ENCODE data around the gene PDP2. TPM values are rescaled to one million over a fixed set of nuclear protein-coding genes. Genes with fewer than 3 reads are reported as not detected.

PDP2 gene
- total and polyA plus RNA-seq, 10 of the 15 experiments (the other 5 are each of a cell fraction or from before 2014, with no cell fraction given) = 1.9 to 31.1 (median 6.2) TPM

GRCh38 chr16:66932076-66932475, 51.8 kb downstream of the PDP2 start:
- H3K4me1 ChIP-seq (ENCODE audit: control insufficient read depth, insufficient read depth, low read length) = peaks cover 21% of the 10 kb centered on the region
- intact Hi-C loops (cut with micrococcal nuclease; ENCODE audit: unreplicated experiment) (no loop called here), in situ Hi-C loops (cut with MboI) (loop anchor here (10.0 kb wide), 1 partner anchor 63 kb away; no protein-coding TSS in a partner anchor)
- H3K9ac ChIP-seq (ENCODE audit: control insufficient read depth, insufficient read depth, low read length) = no peak overlapping the region; the same call in 1 of the 2 replicates
- no TSS peak for BruUV-seq (replicated peaks)
- H3K9me3 ChIP-seq (replicated peaks; ENCODE audit: control insufficient read depth, insufficient read depth, low read length) = no peaks in the 10 kb centered on the region
- peak overlapping the region; percentile 95; the same call in 1 of the 2 replicates for H3K4me2 ChIP-seq (ENCODE audit: control insufficient read depth, insufficient read depth)
- H3K4me3 ChIP-seq = no peak overlapping the region
- no peaks in the 10 kb centered on the region for H3K27me3 ChIP-seq (replicated peaks in 1 of 2; ENCODE audit: control insufficient read depth in 2 of 2, insufficient read depth in 2 of 2, low read length in 1 of 2)
- H2AFZ ChIP-seq (ENCODE audit: control insufficient read depth, low read depth, low read length) = no peak overlapping the region
- H3K36me3 ChIP-seq (ENCODE audit: control insufficient read depth in 2 of 2, insufficient read depth in 2 of 2, low read length in 1 of 2) = no peaks in the 10 kb centered on the region
- ChIA-PET SMC1A (ENCODE audit: uncharacterized antibody, unreplicated experiment) (no interaction called here), CTCF (interaction anchor here (1.7 to 2.3 kb wide), 2 partner anchors 22 to 37 kb away, joined by 4 to 10 read pairs; no protein-coding TSS in a partner anchor), RAD21 (ENCODE audit: unreplicated experiment) (interaction anchor here (1.1 kb wide), 1 partner anchor 51 kb away, joined by 3 read pairs; the partner anchor contains the start of gene PDP2), POLR2A (no interaction called here)
- WGBS (ENCODE audit: insufficient coverage, insufficient replicate concordance, low lambda C conversion rate, missing lambda C conversion rate) = 100% methylated on average over 4 of the region's 4 CpGs
- no peaks in the 10 kb centered on the region for H4K20me1 ChIP-seq (ENCODE audit: control insufficient read depth, insufficient read depth)
- no peak overlapping the region for H3K27ac ChIP-seq (ENCODE audit: control insufficient read depth, insufficient read depth)
- peaks cover 33% of the 10 kb centered on the region for H3K79me2 ChIP-seq (ENCODE audit: control insufficient read depth, insufficient read depth, low read length)
- FAIRE-seq (no peak), DNase-seq (ENCODE audit: low read depth, low spot score) (no peak), ATAC-seq (no peak)
- TF ChIP-seq ZZZ3 (IDR thresholded peaks at IDR 0.05; ENCODE audit: control insufficient read depth, insufficient read length, low read depth) (no peak), TAF1 (IDR thresholded peaks at IDR 0.05; ENCODE audit: borderline replicate concordance, low read depth, low read length) (no peak), IRF5 (IDR thresholded peaks at IDR 0.05; ENCODE audit: borderline replicate concordance) (no peak), SUPT20H (IDR thresholded peaks at IDR 0.05; ENCODE audit: borderline replicate concordance, control insufficient read depth, low read depth, low read length) (no peak), ZNF24 (IDR thresholded peaks at IDR 0.05) (no peak), HDGF (IDR thresholded peaks at IDR 0.05) (no peak), ZNF687 (IDR thresholded peaks at IDR 0.05) (no peak)

All from GM12878 (cell line).